LNCaP clone FGC (cell line): ENCODE measurements around the gene AKAP1.

Source experiments
- DNase-seq: peaks from one replicate; pipeline ENCODE4 v3.0.0-alpha.2; 2011; ENCODE audit warnings: low read depth
- H3K4me3 ChIP-seq: 2 replicates; pipeline ENCODE4 v1.5.1; 2011; ENCODE audit warnings: mild to moderate bottlenecking, low read depth, low read length, control low read depth
- TF ChIP-seq, protein P1 (sequence below): IDR thresholded peaks from 2 replicates; pipeline ENCODE4 v1.5.1; 2012; ENCODE audit warnings: mild to moderate bottlenecking; ENCODE audit not compliant: control insufficient read depth, insufficient read depth; ENCODE audit errors: extremely low read depth

Gene AKAP1

DNA sequence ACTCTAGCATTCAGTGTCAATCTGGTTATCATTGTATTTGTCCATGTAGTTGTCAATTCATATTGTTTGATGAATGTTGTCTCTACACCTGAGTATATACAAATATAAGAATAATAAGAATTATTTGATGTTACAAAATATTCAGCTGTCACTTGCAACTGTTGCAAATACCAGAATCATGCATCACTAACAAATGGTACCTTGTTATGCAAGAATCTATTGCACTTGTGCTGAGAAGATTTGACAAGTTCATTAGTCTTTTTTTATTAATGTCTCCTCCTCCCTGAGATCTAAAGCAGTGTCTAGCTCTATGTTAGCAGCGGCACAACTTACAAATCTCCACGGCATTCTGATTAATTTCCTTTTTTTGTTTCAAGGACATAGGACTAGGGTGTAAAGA lies 22.2 kb upstream of the AKAP1 start:
- TF ChIP-seq, protein P1, sequence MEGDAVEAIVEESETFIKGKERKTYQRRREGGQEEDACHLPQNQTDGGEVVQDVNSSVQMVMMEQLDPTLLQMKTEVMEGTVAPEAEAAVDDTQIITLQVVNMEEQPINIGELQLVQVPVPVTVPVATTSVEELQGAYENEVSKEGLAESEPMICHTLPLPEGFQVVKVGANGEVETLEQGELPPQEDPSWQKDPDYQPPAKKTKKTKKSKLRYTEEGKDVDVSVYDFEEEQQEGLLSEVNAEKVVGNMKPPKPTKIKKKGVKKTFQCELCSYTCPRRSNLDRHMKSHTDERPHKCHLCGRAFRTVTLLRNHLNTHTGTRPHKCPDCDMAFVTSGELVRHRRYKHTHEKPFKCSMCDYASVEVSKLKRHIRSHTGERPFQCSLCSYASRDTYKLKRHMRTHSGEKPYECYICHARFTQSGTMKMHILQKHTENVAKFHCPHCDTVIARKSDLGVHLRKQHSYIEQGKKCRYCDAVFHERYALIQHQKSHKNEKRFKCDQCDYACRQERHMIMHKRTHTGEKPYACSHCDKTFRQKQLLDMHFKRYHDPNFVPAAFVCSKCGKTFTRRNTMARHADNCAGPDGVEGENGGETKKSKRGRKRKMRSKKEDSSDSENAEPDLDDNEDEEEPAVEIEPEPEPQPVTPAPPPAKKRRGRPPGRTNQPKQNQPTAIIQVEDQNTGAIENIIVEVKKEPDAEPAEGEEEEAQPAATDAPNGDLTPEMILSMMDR, result no peak
- no peak for DNase-seq
- no peak overlapping the region for H3K4me3 ChIP-seq

DNA sequence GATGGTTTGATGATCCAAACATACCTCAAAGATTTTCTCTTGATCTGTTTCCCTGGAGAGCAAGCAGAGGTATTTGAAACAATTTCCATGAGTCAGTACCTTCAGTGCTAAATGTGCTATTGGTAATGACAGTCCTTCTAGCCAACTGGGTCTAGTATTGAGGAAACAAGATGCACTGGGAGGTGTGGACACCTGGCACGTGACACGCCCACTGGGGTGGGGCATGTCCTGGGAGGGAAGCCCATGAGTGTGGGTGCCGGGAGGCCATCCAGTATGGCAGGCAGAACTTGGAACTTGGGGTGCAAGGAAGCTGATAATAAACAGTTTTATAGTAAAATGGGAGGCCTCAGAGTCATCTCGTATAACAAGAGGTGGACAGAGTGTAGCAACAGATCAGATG lies 17.9 kb upstream of the AKAP1 start:
- no peak overlapping the region for H3K4me3 ChIP-seq
- no peak for DNase-seq
- TF ChIP-seq, protein P1, result no peak

DNA sequence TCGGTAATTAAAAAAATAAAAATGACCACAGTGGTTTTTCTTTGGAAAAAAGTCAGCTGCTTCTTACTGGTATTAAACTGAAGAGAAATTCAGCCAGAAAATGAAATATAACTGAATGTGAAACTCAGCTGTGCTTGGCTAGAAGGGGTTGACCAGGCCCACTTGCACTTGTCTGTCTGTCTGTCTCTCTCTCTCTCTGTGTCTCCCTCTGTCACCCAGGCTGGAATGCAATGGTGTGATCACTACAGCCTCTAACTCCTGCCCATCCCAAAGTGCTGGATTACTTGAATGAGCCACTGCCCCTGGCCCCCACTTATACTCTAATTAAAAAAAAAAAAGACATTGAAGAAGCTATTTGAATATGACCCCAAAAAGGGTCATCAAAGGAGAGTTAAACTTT lies 17.3 kb upstream of the AKAP1 start:
- no peak overlapping the region for H3K4me3 ChIP-seq
- DNase-seq, result no peak
- TF ChIP-seq, protein P1, result no peak

DNA sequence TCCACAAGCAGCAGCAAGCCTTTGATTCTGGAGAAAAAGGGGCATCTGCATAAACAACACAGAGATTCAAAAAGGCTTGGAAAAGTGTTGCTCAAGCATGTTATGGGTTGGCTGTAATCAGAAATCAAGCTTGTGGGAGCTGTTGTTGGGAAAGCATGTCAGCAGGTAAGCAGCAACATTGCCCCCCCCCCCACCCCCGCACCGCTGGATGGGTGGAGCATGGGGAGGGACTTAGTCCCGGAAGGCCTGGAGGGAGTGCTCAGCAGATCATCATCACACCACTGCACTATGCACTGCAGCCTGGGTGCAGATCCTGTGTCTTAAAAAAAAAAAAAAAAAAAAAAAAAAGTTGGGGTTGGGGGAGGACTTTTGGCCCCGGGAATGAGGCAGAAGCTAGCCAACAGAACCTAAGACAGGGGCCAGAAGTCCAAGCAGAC lies 16.8 kb upstream of the AKAP1 start:
- TF ChIP-seq, protein P1, result no peak
- H3K4me3 ChIP-seq, result no peak overlapping the region
- DNase-seq, result no peak

DNA sequence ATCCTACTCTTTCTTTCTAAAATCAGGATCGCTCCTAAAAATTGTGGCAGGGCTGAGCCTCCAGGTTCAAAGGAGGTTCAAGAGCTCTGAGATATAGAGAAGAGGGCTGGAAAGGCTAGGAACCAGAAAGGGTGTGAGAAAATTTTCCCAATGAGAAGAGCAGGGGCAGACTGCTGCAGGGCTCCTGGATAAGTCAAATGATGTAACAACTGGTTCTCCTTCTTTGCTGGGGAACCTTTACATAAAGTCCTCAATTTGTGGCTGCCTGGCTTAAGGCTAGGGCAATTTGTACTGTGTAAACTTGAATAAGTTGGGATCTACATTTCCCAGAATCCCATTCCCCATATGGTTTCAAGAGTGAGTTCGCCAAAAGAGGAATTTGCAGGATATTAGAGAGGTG lies 16.3 kb upstream of the AKAP1 start:
- DNase-seq, result no peak
- TF ChIP-seq, protein P1, result no peak
- H3K4me3 ChIP-seq, result no peak overlapping the region

DNA sequence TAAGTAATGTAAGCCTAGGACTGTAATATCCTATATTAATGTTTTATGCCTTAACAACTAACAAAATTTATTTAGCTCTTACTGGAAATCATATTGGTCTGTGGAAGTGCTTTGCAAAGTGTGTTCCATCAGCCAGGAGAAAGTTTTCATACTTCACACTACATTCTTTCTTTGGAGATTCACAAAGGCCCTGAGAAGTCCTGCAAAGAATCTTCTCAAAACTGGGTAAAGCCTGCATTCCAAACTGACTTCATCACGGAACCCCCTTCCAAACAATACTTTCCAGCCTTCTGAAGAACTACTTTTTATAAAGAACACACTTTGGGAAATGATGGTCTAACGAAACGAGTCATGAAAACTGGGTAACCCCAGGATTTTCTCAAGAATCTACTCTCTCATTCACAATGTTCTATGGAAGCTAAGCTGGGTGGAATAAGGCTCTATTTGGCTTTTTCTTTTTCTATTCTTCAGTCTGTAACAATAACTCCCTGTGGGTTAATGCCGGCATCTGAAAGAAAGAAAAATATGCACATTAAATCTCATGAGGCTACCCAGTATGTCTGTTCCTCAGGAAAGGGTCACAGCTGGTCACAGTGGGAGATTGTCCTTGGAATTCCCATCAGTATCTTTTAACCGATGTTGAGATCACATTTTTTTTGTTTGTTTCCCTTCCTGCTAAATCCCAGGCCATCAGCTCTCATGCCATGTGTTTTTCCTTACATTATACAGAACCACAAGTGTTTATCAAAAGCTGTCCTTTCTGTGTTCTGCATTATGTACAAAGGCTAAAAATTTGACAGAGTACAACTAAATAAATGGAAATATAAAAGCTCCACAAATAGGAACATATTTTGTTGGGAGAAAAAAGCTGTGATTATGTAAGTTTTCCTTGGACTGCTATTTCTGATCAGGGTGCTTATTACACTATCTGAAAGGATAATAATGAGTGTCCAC lies 12.8 kb upstream of the AKAP1 start:
- TF ChIP-seq, protein P1, result no peak
- no peak overlapping the region for H3K4me3 ChIP-seq
- no peak for DNase-seq
